UCSD-AML1 (cell line): ENCODE data around the gene ERCC6L2.

Source experiments
- DNase-seq: peaks from one replicate; lab custom pipeline; 2025; ENCODE audit not compliant: unreplicated experiment; lab: John Stamatoyannopoulos, UW

ERCC6L2 gene

DNA sequence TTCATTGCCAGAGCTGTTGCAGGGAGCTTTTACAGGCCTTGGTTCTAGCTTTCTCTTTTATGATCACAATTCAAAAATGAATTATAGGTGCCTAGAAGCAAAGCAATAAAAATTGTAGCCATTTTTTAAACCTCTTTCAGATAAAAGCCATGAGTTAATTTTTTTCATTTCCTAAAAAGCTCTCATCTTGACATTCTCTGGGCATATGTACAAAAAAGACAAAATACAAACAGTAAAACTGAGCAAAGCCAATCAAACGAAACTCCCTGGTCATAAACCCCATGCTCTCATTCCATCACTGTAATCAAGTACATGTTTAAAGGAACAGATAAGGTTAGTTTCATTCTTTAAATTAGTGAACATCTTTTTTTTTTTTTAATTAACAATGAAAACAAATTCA is 101.9 kb downstream of the ERCC6L2 start:
- no peak for DNase-seq

DNA sequence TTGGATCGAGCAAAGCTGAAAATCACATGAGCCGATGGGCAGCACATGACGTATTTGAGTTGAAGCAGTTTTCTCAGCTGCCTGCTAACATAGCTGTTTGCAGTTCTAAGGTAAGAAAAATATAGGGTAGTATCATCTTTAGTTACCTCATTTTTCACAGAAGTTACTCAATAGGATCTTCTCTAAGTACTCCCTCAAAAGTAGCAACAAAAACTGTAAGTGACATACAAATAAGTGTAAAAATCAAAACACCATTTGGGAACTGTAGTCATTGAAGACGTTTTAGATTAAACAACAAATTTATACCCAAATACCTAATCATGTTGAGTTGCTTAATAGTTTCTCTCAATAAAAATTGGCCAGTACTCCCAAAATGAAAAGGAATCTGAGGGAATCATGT is 102.6 kb downstream of the ERCC6L2 start:
- DNase-seq: no peak

DNA sequence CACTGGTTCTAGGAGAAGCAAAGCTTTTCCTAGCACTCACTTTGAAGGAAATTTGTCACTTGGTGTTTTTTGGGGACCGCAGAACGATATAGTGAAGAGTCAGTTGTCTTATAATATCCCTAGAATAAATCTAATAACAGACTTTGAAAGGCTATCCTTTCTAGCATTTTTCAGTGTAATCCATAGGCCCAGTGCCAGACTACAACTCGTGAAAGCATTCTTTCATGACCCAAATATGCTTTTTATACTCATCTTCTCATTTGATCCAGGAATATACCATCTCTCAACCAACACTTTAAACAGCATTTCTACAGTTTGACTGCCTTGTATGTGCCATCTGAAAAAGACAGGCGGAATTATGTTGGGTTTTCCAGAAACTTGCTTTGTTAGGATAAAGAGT is 104.0 kb downstream of the ERCC6L2 start:
- DNase-seq: no peak

DNA sequence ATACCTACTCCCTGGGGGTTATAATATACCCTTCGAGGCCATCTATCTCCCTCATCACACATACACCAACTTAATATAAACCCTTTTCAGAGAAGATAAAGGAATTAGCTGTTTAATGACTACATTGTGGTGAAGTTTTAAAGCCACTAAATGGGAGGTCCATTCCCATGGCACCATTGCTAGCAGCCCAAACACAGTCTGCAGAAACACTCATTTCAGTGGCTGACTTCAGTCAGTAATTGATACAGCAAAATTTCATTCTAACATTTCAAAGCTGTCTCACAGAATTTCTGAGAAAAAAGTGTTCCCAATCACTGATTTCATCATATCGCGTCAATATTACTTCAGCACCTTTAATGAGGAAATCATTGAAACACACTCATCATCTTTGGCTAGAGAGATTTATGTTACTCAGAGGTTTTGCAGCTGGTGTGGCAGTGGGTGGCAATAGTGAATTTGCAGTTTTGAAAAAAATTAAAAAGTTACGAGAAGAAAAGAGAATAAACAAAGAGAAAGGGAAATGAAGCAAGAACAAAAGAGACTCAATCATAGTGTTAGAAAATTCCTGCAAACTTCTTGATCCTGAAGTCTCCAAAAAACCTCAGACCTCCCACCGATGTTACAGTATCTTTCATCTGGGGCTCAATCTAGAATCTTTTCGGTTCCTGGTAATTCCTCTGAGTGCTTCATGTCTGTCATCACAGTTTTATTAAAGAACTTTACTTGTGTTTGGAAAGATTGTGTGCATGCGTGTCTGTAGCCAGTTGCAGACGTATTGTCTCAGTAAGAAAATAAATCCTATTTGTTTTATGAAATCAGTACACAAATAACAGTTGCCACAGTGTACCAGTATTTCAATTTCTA is 105.0 kb downstream of the ERCC6L2 start:
- no peak for DNase-seq

DNA sequence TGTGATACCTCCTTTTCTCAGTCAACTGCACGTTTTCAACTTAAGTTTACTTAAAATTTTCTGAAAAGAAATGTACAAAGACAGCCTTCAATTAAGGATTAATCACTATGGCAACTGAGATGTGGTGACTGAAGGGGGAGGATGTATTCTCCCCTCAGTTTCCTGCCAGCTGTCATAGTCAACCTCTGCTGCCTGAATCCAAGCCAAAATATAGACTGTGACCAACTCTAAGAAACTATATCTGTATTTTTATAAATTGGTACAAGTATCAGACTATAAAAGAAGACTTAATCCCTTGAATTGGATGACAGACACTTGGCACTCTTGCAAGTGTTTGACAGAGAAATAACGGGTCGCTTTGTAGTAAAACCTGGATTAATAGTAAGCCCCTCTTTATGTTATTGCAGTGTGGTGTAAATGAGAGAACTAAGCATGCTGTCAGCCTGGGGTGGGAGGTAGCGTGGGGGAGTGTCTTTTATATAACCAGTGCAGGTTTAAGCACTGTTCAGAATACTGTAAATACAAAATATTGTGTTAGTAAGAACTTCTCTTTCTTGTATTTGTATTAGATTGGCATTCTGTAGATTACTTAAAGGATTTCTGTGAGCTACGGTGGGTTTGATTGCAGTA is 106.4 kb downstream of the ERCC6L2 start:
- no peak for DNase-seq

- DNase-seq: no peak
Measured at GRCh38 chr9:95985440-95986055, 110.1 kb downstream of the ERCC6L2 start.

- no peak for DNase-seq
Measured at GRCh38 chr9:95989297-95989696, 113.8 kb downstream of the ERCC6L2 start.

DNA sequence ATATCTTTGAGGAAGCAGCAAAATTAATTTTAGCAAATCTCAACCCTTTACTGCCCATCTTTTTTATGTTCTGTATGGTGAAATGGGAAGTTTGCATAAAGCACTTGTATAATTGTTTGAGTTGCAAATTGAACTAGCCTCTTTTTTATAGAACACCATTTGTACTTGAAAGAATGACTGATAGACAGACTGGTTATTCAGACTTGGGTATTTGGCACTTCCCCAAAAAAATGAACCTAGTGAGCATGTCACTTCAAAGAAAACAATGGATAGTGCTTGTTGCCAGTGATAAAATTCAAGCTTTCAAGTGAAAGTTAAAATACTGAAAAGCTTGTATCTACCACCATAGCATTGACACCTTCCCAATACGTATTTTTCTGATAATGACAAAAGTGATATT is 115.8 kb downstream of the ERCC6L2 start:
- no peak for DNase-seq

GRCh38 chr9:95992536-95992935 is 117.0 kb downstream of the ERCC6L2 start:
- no peak for DNase-seq

GRCh38 chr9:95993337-95993736 is 117.8 kb downstream of the ERCC6L2 start:
- DNase-seq: no peak

GRCh38 chr9:95999390-95999789 is 123.9 kb downstream of the ERCC6L2 start:
- no peak for DNase-seq

GRCh38 chr9:96004379-96004778 is 128.9 kb downstream of the ERCC6L2 start:
- no peak for DNase-seq

- no peak for DNase-seq
Measured at GRCh38 chr9:96006296-96006879, 130.9 kb downstream of the ERCC6L2 start.

DNA sequence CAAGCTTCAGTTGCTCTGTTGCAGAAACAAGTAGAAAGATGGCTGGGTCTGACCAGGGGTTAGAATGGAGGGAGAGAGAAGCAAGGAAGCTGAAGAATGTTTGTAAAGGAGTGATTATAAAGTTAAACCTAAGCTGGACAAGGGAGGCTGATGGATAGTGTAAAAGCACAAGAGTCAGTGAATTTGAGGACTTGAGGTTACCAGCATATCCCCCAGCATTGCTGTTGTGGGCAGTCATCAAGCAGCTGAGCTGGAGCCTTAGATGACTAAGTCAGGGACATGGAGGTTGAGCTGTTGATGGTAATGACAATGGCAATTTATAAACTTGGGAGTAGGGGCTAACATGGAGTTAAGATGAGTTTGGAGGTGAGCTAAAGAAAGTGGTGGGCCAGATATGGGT is 131.5 kb downstream of the ERCC6L2 start:
- no peak for DNase-seq

DNA sequence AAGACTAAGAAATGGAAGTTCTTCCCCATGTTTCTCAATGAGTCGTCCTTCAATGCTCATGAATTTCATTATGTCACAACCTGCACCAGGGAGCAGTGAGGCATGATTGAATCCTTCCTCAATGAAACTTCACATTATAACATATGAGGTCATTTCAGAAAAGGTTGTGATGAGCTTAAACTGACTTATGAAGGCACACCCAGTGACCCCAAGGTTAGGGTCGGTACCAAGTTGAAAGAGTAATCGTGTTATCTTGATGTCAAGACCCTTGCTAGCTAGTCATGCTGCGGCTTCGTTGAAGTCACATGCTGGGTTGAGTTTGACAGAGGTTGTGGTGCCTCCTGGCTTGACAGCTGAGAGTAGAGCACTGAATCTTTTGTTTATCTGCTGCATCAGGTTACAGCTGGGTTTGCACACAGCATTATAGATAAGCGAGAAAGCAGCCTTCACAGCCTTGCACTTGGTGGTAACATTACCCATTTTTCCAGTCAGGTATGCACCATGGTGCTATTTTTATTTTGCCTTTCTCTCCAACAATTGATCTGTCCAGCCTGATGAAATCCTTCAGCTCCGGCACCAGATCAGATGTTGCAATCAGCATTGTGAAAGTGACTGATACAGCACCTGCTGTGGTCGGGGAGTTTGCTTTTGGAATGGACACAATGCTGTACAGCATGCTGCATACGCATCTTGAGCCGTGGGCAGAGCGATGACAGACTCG is 133.2 kb downstream of the ERCC6L2 start:
- DNase-seq: no peak

- no peak for DNase-seq
Measured at GRCh38 chr9:96009223-96009602, 133.7 kb downstream of the ERCC6L2 start.

GRCh38 chr9:96009690-96010472 is 134.4 kb downstream of the ERCC6L2 start:
- DNase-seq: no peak

DNA sequence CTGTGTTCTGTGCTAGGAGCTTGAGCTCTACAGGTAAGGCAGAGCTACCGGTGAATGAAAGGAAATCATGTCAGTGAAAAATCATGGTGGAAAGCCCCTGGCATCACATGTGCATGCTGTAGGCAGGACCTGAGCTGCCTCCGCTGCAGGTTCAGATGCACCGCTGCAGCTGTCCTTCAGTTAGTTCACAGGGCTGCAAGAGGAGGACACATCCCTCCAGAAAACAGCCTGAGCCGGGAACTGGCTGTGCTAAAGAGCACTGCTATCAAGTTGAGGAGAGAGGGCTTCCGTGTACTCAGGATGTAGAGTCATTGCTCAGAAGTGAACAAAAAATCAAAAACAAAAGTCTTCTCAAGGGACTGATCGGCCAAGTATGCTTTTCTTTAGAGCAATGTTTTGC is 138.6 kb downstream of the ERCC6L2 start:
- no peak for DNase-seq

DNA sequence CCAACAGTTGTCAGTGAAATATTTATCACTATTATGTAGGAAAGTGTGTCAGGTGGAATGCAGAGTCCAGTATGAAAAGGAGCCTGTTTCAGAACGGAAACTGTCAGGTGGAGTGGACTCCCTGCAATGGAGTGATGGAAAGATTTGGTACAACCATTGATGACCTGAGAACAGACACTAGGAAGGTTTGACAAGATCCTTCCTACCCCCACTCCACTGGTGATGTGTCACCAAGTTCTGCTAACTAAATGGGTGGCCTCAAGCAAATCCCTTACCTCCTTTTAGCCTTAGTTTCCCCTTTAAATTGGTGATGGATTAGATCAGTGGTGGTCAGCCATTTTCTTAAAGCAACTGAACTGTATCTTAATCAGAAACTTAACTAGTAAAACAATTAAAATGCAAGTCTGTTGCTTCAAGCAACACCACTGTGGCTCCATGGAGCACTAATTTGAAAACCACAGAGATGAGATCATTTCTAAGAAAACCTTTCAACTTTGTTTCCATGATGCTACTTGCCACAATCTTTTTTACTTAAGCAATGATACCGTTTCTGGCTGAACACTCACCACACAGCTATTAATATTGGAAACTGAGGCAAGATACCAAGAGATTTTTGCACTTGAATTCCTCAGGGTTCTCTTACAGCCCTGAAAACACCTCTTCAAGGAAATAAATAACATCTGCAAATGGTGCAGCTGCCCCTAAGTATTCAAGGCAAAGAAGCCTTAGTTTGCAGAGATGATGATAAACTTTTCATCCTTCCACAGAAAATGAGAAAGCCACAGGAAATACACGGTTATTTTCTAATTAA is 140.6 kb downstream of the ERCC6L2 start:
- DNase-seq: no peak
